HG02973 (cell line): ENCODE results near the gene PRAMEF5.
"Not testable (repeated sequence)": the region's sequence is repeated elsewhere in the genome, so short reads cannot be mapped to it uniquely, and the experiment has no call there.

ENCODE experiments used
- ATAC-seq: cut with Tn5 transposase; IDR thresholded peaks from one replicate; pipeline ENCODE4 v1.9.1; 2021; ENCODE audit warnings: moderate library complexity; ENCODE audit not compliant: unreplicated experiment

PRAMEF5 gene

DNA sequence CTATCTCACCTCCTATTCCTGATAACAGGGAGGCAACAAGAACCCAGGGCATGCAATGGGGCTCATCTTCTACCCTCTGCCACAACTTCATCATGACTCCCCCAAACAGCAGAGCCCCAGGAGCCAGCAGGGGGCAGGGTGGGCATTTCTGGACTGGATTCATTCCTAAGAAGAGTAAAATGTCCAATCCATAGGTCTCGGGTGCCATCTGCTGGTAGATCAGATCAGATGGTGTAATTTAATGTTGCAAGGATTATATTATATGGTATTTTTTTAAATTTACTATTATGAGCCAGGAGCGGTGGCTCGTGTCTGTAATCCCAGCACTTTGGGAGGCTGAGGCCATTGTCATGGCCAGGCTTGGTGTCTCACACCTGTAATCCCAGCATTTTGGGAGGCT, 11.1 kb downstream of the PRAMEF5 start:
- not testable (repeated sequence) for ATAC-seq

- ATAC-seq, result not testable (repeated sequence)
Observed at GRCh38 chr1:13277016-13277415, 23.0 kb downstream of the PRAMEF5 start.

GRCh38 chr1:13279617-13280016, 25.6 kb downstream of the PRAMEF5 start:
- ATAC-seq, result not testable (repeated sequence)

DNA sequence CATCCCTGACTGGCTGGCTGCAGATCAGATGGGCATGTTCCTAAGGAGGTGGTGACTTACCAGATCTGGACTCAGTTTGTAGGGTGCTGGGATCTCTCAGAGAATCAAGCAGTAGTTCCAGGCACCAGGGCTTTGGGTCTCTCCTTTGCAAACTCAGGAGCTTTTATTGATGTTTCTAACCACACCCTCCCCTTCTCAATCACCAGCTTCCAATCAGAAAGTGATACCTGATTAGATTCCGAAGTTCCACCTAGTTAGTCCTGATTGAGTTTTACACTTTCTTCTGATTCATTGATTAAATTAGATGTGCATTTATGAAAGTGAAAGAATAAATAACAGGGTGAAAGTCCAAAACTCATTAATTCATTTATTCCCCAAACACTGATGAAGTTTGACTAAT, 31.0 kb downstream of the PRAMEF5 start, which contains the start of gene PRAMEF8:
Gene PRAMEF8, minus strand, starts transcription at position 101 of the 400 bp plus-strand sequence. CDS start 1,046 bp downstream, outside the sequence.
- ATAC-seq, result not testable (repeated sequence)

DNA sequence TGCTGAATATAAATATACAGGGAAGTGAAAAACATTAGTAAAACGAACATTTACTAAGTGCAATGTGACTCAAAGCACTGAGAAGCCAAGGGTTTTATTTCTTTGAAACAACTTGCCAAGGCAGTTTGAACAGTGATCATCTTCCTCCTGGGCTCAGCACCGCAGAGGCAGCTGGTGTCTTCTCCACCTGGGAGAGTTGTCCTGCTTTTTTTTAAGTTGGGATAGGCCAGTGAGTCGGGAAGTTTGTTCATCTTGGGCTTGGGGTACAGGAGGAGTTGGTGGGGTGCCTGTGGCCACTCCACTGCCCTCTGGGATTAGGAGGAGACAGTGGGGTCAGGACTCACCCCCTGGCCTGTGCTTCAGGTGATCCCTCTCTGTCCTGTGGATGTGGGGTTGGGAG, 35.0 kb downstream of the PRAMEF5 start:
- not testable (repeated sequence) for ATAC-seq

- ATAC-seq, result not testable (repeated sequence)
Observed at GRCh38 chr1:13297216-13297931, 43.4 kb downstream of the PRAMEF5 start.

- ATAC-seq, result not testable (repeated sequence)
Observed at GRCh38 chr1:13298699-13299098, 44.7 kb downstream of the PRAMEF5 start.

DNA sequence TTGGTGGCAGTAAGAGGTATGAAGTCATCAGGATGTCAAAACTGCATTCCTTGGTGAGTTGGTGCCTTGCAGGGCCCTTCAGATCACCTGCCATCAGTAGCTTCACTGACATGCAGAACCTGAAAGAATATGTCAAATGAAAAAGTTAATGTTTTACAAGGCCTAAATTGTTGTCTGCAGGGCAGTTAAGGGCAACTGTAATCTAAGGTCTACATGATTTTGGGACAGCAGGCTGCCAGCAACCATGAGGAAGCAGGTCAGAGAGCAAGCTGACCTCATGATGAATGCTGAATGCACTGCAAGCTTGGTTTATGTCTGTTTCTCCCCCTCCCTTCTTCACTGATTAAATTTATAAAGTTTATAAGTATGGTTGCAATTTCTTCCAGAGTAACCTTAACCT, 48.2 kb downstream of the PRAMEF5 start:
- not testable (repeated sequence) for ATAC-seq

DNA sequence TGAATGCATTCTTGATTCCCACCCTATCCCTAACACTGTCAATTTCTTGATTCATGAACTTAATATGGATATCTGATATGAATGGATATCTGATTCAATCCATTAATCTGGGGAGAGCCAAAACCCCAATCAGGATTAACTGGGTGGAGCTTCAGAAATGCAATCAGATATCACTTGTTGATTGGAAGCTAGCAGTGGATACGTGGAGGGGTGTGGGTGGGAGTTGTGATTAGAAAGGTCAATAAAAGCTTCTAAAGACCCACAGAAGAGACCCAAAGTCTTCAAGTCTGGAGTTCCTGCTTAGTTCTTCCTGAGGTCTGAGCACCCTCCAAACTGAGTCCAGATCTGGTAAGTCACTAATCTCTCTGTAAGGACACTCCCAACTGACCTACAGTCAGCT, 49.2 kb downstream of the PRAMEF5 start, which contains the start of gene PRAMEF33:
Gene PRAMEF33, plus strand, starts transcription at position 301 of the 400 bp plus-strand sequence. CDS start 2,416 bp downstream, outside the sequence.
- not testable (repeated sequence) for ATAC-seq
